ENCODE measurements around the gene DNAJC10. TPM values are rescaled to one million over a fixed set of nuclear protein-coding genes. Genes with fewer than 3 reads are reported as not detected.

DNAJC10 gene
- total RNA-seq, 1 donor: 116 TPM

DNA sequence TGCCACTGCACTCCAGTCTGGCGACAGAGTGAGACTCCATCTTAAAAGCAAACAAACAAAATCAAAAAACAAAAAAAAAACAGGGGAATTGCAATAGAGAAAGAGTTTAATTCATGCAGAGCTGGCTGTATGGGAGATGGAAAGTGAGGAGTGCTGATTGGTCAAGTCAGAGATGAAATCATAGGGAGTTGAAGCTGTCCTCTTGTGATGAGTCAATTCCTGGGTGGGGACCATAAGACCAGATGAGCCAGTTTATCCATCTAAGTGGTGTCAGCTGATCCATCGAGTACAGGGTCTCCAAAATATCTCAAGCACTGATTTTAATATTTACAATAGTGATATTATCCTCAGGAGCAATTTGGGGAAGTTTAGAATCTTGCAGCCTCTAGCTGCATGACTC is 105.1 kb downstream of the DNAJC10 start:
- H3K4me3 ChIP-seq (ENCODE audit: low read depth, low read length): no peak overlapping the region
- no peak for DNase-seq (ENCODE audit: low read depth)
- TF ChIP-seq, protein P1, sequence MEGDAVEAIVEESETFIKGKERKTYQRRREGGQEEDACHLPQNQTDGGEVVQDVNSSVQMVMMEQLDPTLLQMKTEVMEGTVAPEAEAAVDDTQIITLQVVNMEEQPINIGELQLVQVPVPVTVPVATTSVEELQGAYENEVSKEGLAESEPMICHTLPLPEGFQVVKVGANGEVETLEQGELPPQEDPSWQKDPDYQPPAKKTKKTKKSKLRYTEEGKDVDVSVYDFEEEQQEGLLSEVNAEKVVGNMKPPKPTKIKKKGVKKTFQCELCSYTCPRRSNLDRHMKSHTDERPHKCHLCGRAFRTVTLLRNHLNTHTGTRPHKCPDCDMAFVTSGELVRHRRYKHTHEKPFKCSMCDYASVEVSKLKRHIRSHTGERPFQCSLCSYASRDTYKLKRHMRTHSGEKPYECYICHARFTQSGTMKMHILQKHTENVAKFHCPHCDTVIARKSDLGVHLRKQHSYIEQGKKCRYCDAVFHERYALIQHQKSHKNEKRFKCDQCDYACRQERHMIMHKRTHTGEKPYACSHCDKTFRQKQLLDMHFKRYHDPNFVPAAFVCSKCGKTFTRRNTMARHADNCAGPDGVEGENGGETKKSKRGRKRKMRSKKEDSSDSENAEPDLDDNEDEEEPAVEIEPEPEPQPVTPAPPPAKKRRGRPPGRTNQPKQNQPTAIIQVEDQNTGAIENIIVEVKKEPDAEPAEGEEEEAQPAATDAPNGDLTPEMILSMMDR (IDR thresholded peaks at IDR 0.05; ENCODE audit: insufficient read depth, low read depth, low read length): no peak

DNA sequence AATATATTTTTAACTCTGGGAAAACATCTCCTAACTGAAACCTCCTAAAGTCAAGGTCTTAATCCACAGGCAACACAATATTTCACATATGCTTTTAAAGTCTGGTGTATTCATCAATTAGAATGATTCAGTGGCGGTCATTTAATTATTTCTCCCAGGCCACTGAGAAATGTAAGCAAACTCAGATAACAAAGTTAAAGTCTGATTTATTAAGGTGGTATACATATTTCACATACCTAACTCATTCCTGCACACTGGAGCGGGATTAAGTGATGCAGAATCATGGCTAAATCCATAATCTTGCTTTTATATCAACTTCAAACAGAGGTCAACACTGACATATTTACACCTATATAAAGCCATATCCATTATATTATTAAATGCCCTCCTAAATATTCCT is 106.7 kb downstream of the DNAJC10 start:
- no peak for DNase-seq (ENCODE audit: low read depth)
- no peak overlapping the region for H3K4me3 ChIP-seq (ENCODE audit: low read depth, low read length)
- TF ChIP-seq, protein P1 (IDR thresholded peaks at IDR 0.05; ENCODE audit: insufficient read depth, low read depth, low read length): no peak

DNA sequence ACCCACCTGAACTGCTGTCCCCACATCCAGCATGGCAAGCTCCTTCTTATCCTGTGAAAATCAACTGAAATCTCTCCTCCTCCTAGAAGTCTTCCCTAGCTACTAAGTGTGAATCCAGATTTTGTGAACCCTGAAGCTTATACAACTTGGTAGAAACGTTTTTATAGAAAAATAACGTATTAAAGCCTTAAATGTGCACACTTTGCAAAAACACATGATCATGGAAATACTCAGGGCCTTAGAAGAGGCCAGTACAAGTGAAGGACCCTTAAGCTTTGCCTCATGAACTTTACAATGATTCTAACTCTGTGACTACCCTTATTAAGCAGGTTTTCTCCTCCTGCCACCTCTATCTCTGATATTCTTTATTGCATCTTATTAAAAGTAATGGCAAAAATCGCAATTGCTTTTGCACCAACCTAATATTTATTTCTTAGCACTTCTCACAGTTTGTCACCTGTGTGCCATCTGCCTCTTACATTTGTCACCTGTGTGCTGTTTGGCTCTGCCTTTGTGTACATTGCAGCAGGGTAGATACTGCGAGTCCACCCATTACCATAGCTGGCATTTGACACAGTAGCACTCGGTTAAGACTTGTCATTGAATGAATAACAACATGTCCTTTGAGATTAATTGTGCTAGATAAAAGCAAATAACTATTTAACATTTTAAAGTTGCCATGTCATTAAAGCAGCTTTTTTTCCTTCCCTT is 108.2 kb downstream of the DNAJC10 start:
- no peak overlapping the region for H3K4me3 ChIP-seq (ENCODE audit: low read depth, low read length)
- TF ChIP-seq, protein P1 (IDR thresholded peaks at IDR 0.05; ENCODE audit: insufficient read depth, low read depth, low read length): no peak
- no peak for DNase-seq (ENCODE audit: low read depth)

DNA sequence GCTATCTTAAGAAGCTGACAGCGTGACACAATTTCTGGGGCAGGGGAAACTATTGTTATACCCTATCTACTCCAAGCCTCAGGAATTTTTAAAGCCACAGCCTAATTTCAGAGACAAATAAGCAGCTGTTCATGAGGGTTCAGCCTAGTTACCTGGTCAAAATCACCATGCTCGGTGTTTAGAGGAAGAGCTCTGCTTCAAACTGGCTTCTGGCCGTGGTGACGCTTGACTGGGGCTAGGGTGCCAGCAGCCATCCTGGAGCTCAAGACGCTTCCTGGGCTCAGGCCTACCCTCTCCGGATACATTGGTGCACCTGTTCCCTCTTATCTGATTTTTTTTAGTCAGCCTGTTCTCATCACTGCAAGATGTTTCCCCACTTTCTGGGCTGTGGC is 108.7 kb downstream of the DNAJC10 start:
- no peak overlapping the region for H3K4me3 ChIP-seq (ENCODE audit: low read depth, low read length)
- TF ChIP-seq, protein P1 (IDR thresholded peaks at IDR 0.05; ENCODE audit: insufficient read depth, low read depth, low read length): no peak
- no peak for DNase-seq (ENCODE audit: low read depth)

DNA sequence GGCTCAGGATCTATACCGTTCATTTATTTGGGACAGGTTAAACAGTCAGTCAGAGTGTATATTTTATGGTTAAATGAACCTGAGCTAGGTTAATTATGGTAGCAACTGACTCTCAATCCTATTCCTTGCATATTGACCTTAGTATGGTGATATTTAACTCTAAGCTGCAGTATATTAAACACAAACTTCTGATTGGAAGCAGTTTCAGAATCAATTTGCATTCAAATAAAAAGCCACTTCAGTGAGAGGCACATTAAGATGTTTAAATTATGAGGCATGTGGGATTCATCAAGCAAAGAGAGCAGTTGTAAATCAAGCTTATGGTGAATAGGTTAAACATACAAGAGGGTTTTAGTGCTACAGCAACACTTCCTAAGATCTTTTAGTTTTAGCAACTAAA is 110.0 kb downstream of the DNAJC10 start:
- H3K4me3 ChIP-seq (ENCODE audit: low read depth, low read length): no peak overlapping the region
- peak; percentile 46 for DNase-seq (ENCODE audit: low read depth)
- TF ChIP-seq, protein P1 (IDR thresholded peaks at IDR 0.05; ENCODE audit: insufficient read depth, low read depth, low read length): no peak

DNA sequence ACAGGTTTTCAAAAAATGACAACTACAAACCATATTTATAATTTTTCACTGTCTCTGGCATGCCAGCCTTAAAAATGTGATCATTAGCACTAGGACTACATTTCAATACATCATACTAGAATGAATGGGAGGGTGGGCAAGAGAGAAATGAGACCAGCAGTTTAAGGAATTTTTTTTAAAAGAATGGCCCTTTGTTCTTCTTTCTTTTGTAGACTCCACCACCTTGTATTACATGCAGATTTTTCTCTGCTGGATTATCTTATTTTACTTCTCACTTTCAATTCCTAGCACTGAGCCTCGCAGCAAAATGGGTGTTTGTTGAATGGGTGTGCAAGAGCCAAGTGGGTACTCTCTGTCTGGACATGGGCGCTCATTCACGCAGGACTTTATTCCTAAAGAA is 110.4 kb downstream of the DNAJC10 start:
- no peak overlapping the region for H3K4me3 ChIP-seq (ENCODE audit: low read depth, low read length)
- no peak for DNase-seq (ENCODE audit: low read depth)
- TF ChIP-seq, protein P1 (IDR thresholded peaks at IDR 0.05; ENCODE audit: insufficient read depth, low read depth, low read length): no peak

Data from fibroblast of villous mesenchyme (primary cell).